SK-N-SH treated with all-trans-retinoic acid at 6 μM for 48 hours (cell line): Measurements from ENCODE around the gene SYTL3.

ENCODE experiments used
- ATAC-seq: fragments of 200-7000 bp; cut with Tn5 transposase; 3 replicates; pipeline ENCODE4 v1.9.1; 2020; ENCODE audit warnings: mild to moderate bottlenecking, moderate library complexity
- BACH2 ChIP-seq: fragments of 250-450 bp; sonication (Bioruptor Pico); IDR thresholded peaks from 2 replicates; pipeline ENCODE4 v1.9.0; 2021; ENCODE audit warnings: mild to moderate bottlenecking, borderline replicate concordance
- CREB5 ChIP-seq: fragments of 250-450 bp; sonication (Bioruptor Pico); IDR thresholded peaks from 2 replicates; pipeline ENCODE4 v1.5.1; 2020; ENCODE audit warnings: low read depth, mild to moderate bottlenecking, moderate library complexity
- CSRNP3 ChIP-seq: fragments of 250-450 bp; sonication (Bioruptor Pico); IDR thresholded peaks from 2 replicates; pipeline ENCODE4 v1.5.1; 2021; ENCODE audit warnings: mild to moderate bottlenecking, moderate library complexity
- ESRRG ChIP-seq: fragments of 250-450 bp; sonication (Bioruptor Pico); IDR thresholded peaks from 2 replicates; pipeline ENCODE4 v1.6.1; 2021; ENCODE audit warnings: mild to moderate bottlenecking
- GLIS3 ChIP-seq: fragments of 250-450 bp; sonication (Bioruptor Pico); IDR thresholded peaks from 2 replicates; pipeline ENCODE4 v1.5.0; 2020; ENCODE audit warnings: mild to moderate bottlenecking, moderate library complexity
- ISL1 ChIP-seq: fragments of 250-450 bp; sonication (Bioruptor Pico); IDR thresholded peaks from 2 replicates; pipeline ENCODE4 v2.1.2; 2022; ENCODE audit warnings: mild to moderate bottlenecking, moderate library complexity
- OSR1 ChIP-seq: fragments of 250-450 bp; sonication (Bioruptor Pico); IDR thresholded peaks from 2 replicates; pipeline ENCODE4 v1.8.0; 2022; ENCODE audit warnings: moderate library complexity, mild to moderate bottlenecking, inconsistent platforms
- PATZ1 ChIP-seq: fragments of 250-450 bp; sonication (Bioruptor Pico); IDR thresholded peaks from 2 replicates; pipeline ENCODE4 v1.8.0; 2020; ENCODE audit warnings: mild to moderate bottlenecking, moderate library complexity, borderline replicate concordance
- POU6F1 ChIP-seq: fragments of 250-450 bp; sonication (Bioruptor Pico); IDR thresholded peaks from 2 replicates; pipeline ENCODE4 v1.8.0; 2021; ENCODE audit warnings: low read depth, mild to moderate bottlenecking, moderate library complexity, borderline replicate concordance
- PPARA ChIP-seq: fragments of 250-450 bp; sonication (Bioruptor Pico); IDR thresholded peaks from 2 replicates; pipeline ENCODE4 v1.5.0; 2020; ENCODE audit warnings: mild to moderate bottlenecking, borderline replicate concordance
- RARB ChIP-seq: fragments of 250-450 bp; sonication (Bioruptor Pico); IDR thresholded peaks from 2 replicates; pipeline ENCODE4 v1.8.0; 2021; ENCODE audit warnings: mild to moderate bottlenecking, moderate library complexity
- SNAI2 ChIP-seq: fragments of 250-450 bp; sonication (Bioruptor Pico); IDR thresholded peaks from 2 replicates; pipeline ENCODE4 v1.5.0; 2020; ENCODE audit warnings: mild to moderate bottlenecking, moderate library complexity
- TCF4 ChIP-seq: fragments of 250-450 bp; sonication (Bioruptor Pico); IDR thresholded peaks from 2 replicates; pipeline ENCODE4 v1.8.0; 2021; ENCODE audit warnings: mild to moderate bottlenecking, moderate library complexity, borderline replicate concordance
- TOX ChIP-seq: fragments of 250-450 bp; sonication (Bioruptor Pico); IDR thresholded peaks from 2 replicates; pipeline ENCODE4 v1.8.0; 2021; ENCODE audit warnings: mild to moderate bottlenecking, moderate library complexity, borderline replicate concordance
- TSHZ2 ChIP-seq: fragments of 250-450 bp; sonication (Bioruptor Pico); IDR thresholded peaks from 2 replicates; pipeline ENCODE4 v1.5.0; 2020; ENCODE audit warnings: mild to moderate bottlenecking, moderate library complexity
- ZC3H10 ChIP-seq: fragments of 250-450 bp; sonication (Bioruptor Pico); IDR thresholded peaks from 2 replicates; pipeline ENCODE4 v1.5.1; 2021; ENCODE audit warnings: mild to moderate bottlenecking, moderate library complexity
- ZFP3 ChIP-seq: fragments of 250-450 bp; sonication (Bioruptor Pico); IDR thresholded peaks from 2 replicates; pipeline ENCODE4 v1.5.0; 2020; ENCODE audit warnings: mild to moderate bottlenecking, moderate library complexity
- ZFP30 ChIP-seq: fragments of 450-650 bp; formaldehyde crosslinking; IDR thresholded peaks from 2 replicates; pipeline ENCODE4 v1.5.0; 2022; ENCODE audit warnings: mild to moderate bottlenecking, moderate library complexity
- ZNF565 ChIP-seq: fragments of 450-650 bp; formaldehyde crosslinking; conservative IDR thresholded peaks from 2 replicates; pipeline ENCODE4 v1.5.0; 2020; ENCODE audit warnings: low read depth, mild to moderate bottlenecking, moderate library complexity
- ZNF8 ChIP-seq: fragments of 450-650 bp; formaldehyde crosslinking; IDR thresholded peaks from 2 replicates; pipeline ENCODE4 v1.5.0; 2020; ENCODE audit warnings: mild to moderate bottlenecking, moderate library complexity

Gene SYTL3

GRCh38 chr6:158714706-158715105 lies 64.9 kb downstream of the SYTL3 start:
- TF ChIP-seq ZNF565 (CRISPR knock-in tag) (no peak), CREB5 (CRISPR knock-in tag) (no peak), SNAI2 (CRISPR knock-in tag) (no peak), OSR1 (CRISPR knock-in tag) (no peak), TSHZ2 (CRISPR knock-in tag) (no peak), ZNF8 (CRISPR knock-in tag) (no peak), ZC3H10 (CRISPR knock-in tag) (no peak), ESRRG (CRISPR knock-in tag) (no peak), TOX (no peak), BACH2 (CRISPR knock-in tag) (no peak), POU6F1 (no peak), TCF4 (CRISPR knock-in tag) (no peak), RARB (CRISPR knock-in tag) (no peak), GLIS3 (no peak), PATZ1 (CRISPR knock-in tag) (no peak), PPARA (no peak), CSRNP3 (no peak)
- ATAC-seq: no peak

GRCh38 chr6:158715330-158716311 lies 65.8 kb downstream of the SYTL3 start:
- TF ChIP-seq PATZ1 (CRISPR knock-in tag) (no peak), PPARA (no peak), BACH2 (CRISPR knock-in tag) (no peak), ZFP3 (CRISPR knock-in tag) (no peak), POU6F1 (no peak), CREB5 (CRISPR knock-in tag) (no peak), ZFP30 (no peak), TCF4 (CRISPR knock-in tag) (no peak), ISL1 (CRISPR knock-in tag) (no peak), CSRNP3 (no peak), SNAI2 (CRISPR knock-in tag) (no peak), OSR1 (CRISPR knock-in tag) (no peak)
- no peak for ATAC-seq
